H1 (cell line): ENCODE measurements around the gene CRBN. TPM values are rescaled to one million over a fixed set of nuclear protein-coding genes. Genes with fewer than 3 reads are reported as not detected.

Experiments
- CTCF ChIA-PET: fragments of 300-600 bp; sonication (Branson Sonifier 250); formaldehyde crosslinking; loops from one replicate; lab custom pipeline; 2021; ENCODE audit not compliant: partially characterized antibody; lab: Charles Lee
- POLR2A ChIA-PET: fragments of 300-600 bp; sonication (Branson Sonifier 250); formaldehyde crosslinking; loops from one replicate; lab custom pipeline; 2021; ENCODE audit warnings: inconsistent platforms; ENCODE audit not compliant: partially characterized antibody; lab: Charles Lee
- DNase-seq, 2 experiments: peaks; one replicate each; pipeline versions ENCODE4 v3.0.0 to v3.0.0-alpha.2; 2010 to 2022; ENCODE audit warnings: low spot score in 2 of 2, low read depth in 1 of 2, mixed read lengths in 1 of 2
- FAIRE-seq: peaks from 2 replicates; lab custom pipeline; 2011; peaks lifted over from hg19 to GRCh38; lab: Jason Lieb, UNC
- H2AFZ ChIP-seq: 2 replicates; pipeline ENCODE4 v1.8.1; 2012; ENCODE audit warnings: low read length, inconsistent platforms
- H2AK5ac ChIP-seq: 2 replicates; pipeline ENCODE4 v1.6.1; 2013; ENCODE audit warnings: low read depth, low read length
- H2BK120ac ChIP-seq: replicated peaks from 2 replicates; pipeline ENCODE3; 2013; ENCODE audit warnings: low read depth, low read length, inconsistent platforms
- H2BK12ac ChIP-seq: 2 replicates; pipeline ENCODE4 v1.6.1; 2013; ENCODE audit warnings: low read depth, low read length
- H2BK15ac ChIP-seq: 2 replicates; pipeline ENCODE4 v1.6.1; 2013; ENCODE audit warnings: low read length
- H2BK20ac ChIP-seq: 2 replicates; pipeline ENCODE4 v1.6.1; 2013; ENCODE audit warnings: low read length
- H2BK5ac ChIP-seq: 2 replicates; pipeline ENCODE4 v1.6.1; 2013; ENCODE audit warnings: low read depth, low read length
- H3K14ac ChIP-seq: 2 replicates; pipeline ENCODE4 v1.6.1; 2013; ENCODE audit warnings: inconsistent platforms; ENCODE audit not compliant: insufficient read length
- H3K18ac ChIP-seq: 2 replicates; pipeline ENCODE4 v1.6.1; 2013; ENCODE audit warnings: low read length; ENCODE audit errors: extremely low read depth
- H3K23ac ChIP-seq: 2 replicates; pipeline ENCODE4 v1.6.1; 2013; ENCODE audit warnings: inconsistent platforms; ENCODE audit not compliant: insufficient read length
- H3K23me2 ChIP-seq: 2 replicates; pipeline ENCODE4 v1.6.1; 2013; ENCODE audit warnings: low read depth, low read length
- H3K27ac ChIP-seq: 2 replicates; pipeline ENCODE4 v1.6.1; 2011; ENCODE audit warnings: low read depth, low read length, inconsistent platforms
- H3K27me3 ChIP-seq, 4 experiments: replicated peaks in 1 of 4; 1 replicate in 1 of 4; 2 replicates in 3 of 4; pipeline versions ENCODE4 v1.6.1 to v1.8.1; 2011 to 2013; ENCODE audit warnings: low read length in 3 of 4, mild to moderate bottlenecking in 3 of 4, inconsistent platforms in 2 of 4, mixed read lengths in 2 of 4, moderate library complexity in 1 of 4; ENCODE audit not compliant: control insufficient read depth in 3 of 4, insufficient read depth in 3 of 4; ENCODE audit errors: extremely low read depth in 1 of 4
- H3K36me3 ChIP-seq, 4 experiments: 2 replicates each; pipeline versions ENCODE4 v1.6.1 to v1.8.1; 2011 to 2013; ENCODE audit warnings: mild to moderate bottlenecking in 4 of 4, low read length in 3 of 4, moderate library complexity in 2 of 4, control low read depth in 1 of 4, inconsistent platforms in 1 of 4; ENCODE audit not compliant: insufficient read depth in 4 of 4, control insufficient read depth in 2 of 4
- H3K4ac ChIP-seq: replicated peaks from 2 replicates; pipeline ENCODE3; 2013; ENCODE audit warnings: low read length, low read depth, mixed read lengths, inconsistent platforms; ENCODE audit not compliant: insufficient read length
- H3K4me1 ChIP-seq, 4 experiments: replicated peaks in 1 of 4; 1 replicate in 1 of 4; 2 replicates in 3 of 4; pipeline versions ENCODE4 v1.6.1 to v1.8.1; 2011 to 2013; ENCODE audit warnings: low read length in 3 of 4, inconsistent platforms in 2 of 4, mixed read lengths in 1 of 4; ENCODE audit not compliant: insufficient read depth in 4 of 4, control insufficient read depth in 3 of 4
- H3K4me2 ChIP-seq, 2 experiments: 2 replicates each; pipeline versions ENCODE4 v1.6.1 to v1.8.1; 2011 to 2013; ENCODE audit warnings: low read depth in 2 of 2, low read length in 2 of 2, control low read depth in 1 of 2, inconsistent platforms in 1 of 2, mild to moderate bottlenecking in 1 of 2; ENCODE audit not compliant: insufficient read depth in 1 of 2
- H3K4me3 ChIP-seq, 4 experiments: fragments of 200-600, 300-600 bp in 1 of 4; sonication (generic), shearing (Covaris generic), sonication (Bioruptor Twin) in 1 of 4; 2 replicates each; pipeline versions ENCODE4 v1.5.1 to v1.8.1; 2011 to 2016; ENCODE audit warnings: low read length in 4 of 4, low read depth in 3 of 4, control low read depth in 2 of 4, inconsistent platforms in 2 of 4, mild to moderate bottlenecking in 2 of 4, mixed read lengths in 1 of 4, moderate library complexity in 1 of 4; ENCODE audit not compliant: insufficient read depth in 2 of 4; ENCODE audit errors: extremely low read depth in 1 of 4
- H3K56ac ChIP-seq: replicated peaks from 2 replicates; pipeline ENCODE3; 2013; ENCODE audit warnings: low read depth, mild to moderate bottlenecking, mixed read lengths, low read length, inconsistent platforms; ENCODE audit not compliant: insufficient read length
- H3K79me1 ChIP-seq: 2 replicates; pipeline ENCODE4 v1.6.1; 2013; ENCODE audit warnings: low read depth, low read length, control low read depth
- H3K79me2 ChIP-seq, 2 experiments: 2 replicates each; pipeline versions ENCODE4 v1.6.1 to v1.8.1; 2012 to 2013; ENCODE audit warnings: low read length in 2 of 2, mild to moderate bottlenecking in 2 of 2, inconsistent platforms in 1 of 2; ENCODE audit not compliant: insufficient read depth in 2 of 2, control insufficient read depth in 1 of 2
- H3K9ac ChIP-seq, 4 experiments: replicated peaks in 1 of 4; 1 replicate in 1 of 4; 2 replicates in 3 of 4; pipeline versions ENCODE4 v1.6.1 to v1.8.1; 2011 to 2013; ENCODE audit warnings: low read depth in 3 of 4, low read length in 3 of 4, control low read depth in 2 of 4, mild to moderate bottlenecking in 2 of 4, moderate library complexity in 2 of 4, inconsistent platforms in 1 of 4; ENCODE audit errors: extremely low read depth in 1 of 4
- H3K9me3 ChIP-seq, 2 experiments: 2 replicates each; pipeline versions ENCODE4 v1.6.1 to v1.8.1; 2012 to 2013; ENCODE audit warnings: mild to moderate bottlenecking in 2 of 2, moderate library complexity in 2 of 2, control low read depth in 1 of 2, inconsistent platforms in 1 of 2, low read depth in 1 of 2, low read length in 1 of 2, mixed read lengths in 1 of 2; ENCODE audit not compliant: insufficient read depth in 2 of 2
- H4K20me1 ChIP-seq, 2 experiments: replicated peaks in 1 of 2; 2 replicates each; pipeline versions ENCODE3 to v1.8.1; 2011 to 2013; ENCODE audit warnings: inconsistent platforms in 2 of 2, low read length in 2 of 2, mild to moderate bottlenecking in 1 of 2; ENCODE audit not compliant: insufficient read depth in 2 of 2, control insufficient read depth in 1 of 2
- H4K5ac ChIP-seq: 2 replicates; pipeline ENCODE4 v1.6.1; 2013; ENCODE audit warnings: low read length, low read depth, mixed read lengths, inconsistent platforms; ENCODE audit not compliant: insufficient read length
- H4K8ac ChIP-seq: 2 replicates; pipeline ENCODE4 v1.8.0; 2013; ENCODE audit warnings: mild to moderate bottlenecking, moderate library complexity, low read length, inconsistent platforms; ENCODE audit not compliant: insufficient read depth; ENCODE audit errors: extremely low read depth
- H4K91ac ChIP-seq: replicated peaks from 2 replicates; pipeline ENCODE3; 2013; ENCODE audit warnings: low read length, mixed read lengths, inconsistent platforms; ENCODE audit not compliant: insufficient read length
- ASH2L ChIP-seq: fragments of 200-600, 300-600 bp; sonication (generic); IDR thresholded peaks from one replicate; pipeline ENCODE4 v1.7.1; 2017; ENCODE audit warnings: low read length
- CHD1 ChIP-seq: IDR thresholded peaks from 2 replicates; pipeline ENCODE4 v1.6.1; 2012; ENCODE audit warnings: low read depth, low read length, improper control_type of control experiment
- EZH2 ChIP-seq: fragments of 200-600 bp; sonication (generic); IDR thresholded peaks from 2 replicates; pipeline ENCODE4 v1.7.1; 2012; ENCODE audit warnings: low read depth, mild to moderate bottlenecking, moderate library complexity, low read length, inconsistent platforms; ENCODE audit not compliant: severe bottlenecking
- FOSL1 ChIP-seq: IDR thresholded peaks from 2 replicates; pipeline ENCODE4 v1.6.1; 2011; ENCODE audit warnings: mild to moderate bottlenecking, low read depth, low read length, moderate library complexity; ENCODE audit not compliant: insufficient read depth
- JUN ChIP-seq: IDR thresholded peaks from 2 replicates; pipeline ENCODE4 v1.6.1; 2011; ENCODE audit warnings: low read depth, mild to moderate bottlenecking, improper control_type of control experiment, low read length
- MAFK ChIP-seq: IDR thresholded peaks from 2 replicates; pipeline ENCODE4 v1.6.1; 2012; ENCODE audit warnings: low read depth, mild to moderate bottlenecking, improper control_type of control experiment, low read length
- RNF2 ChIP-seq: fragments of 200-900, 300-1000 bp; sonication (generic); IDR thresholded peaks from 2 replicates; pipeline ENCODE4 v1.7.1; 2016; ENCODE audit warnings: borderline replicate concordance, low read depth, mild to moderate bottlenecking, antibody characterized with exemption, low read length; ENCODE audit not compliant: poor library complexity, severe bottlenecking; ENCODE audit errors: missing control alignments
- WGBS, 2 experiments: shearing (Covaris generic) in 1 of 2; methylation state at CpG; one replicate each; pipeline versions ENCODE4 v1.1.6 to v1.1.7; 2013 to 2015; ENCODE audit warnings: low lambda C conversion rate in 2 of 2, mixed read lengths in 2 of 2, inconsistent platforms in 1 of 2, low coverage in 1 of 2, missing lambda C conversion rate in 1 of 2; ENCODE audit not compliant: insufficient replicate concordance in 2 of 2, insufficient coverage in 1 of 2, insufficient read length in 1 of 2; ENCODE audit errors: extremely low coverage in 1 of 2, missing lambda C conversion rate in 1 of 2; 5-methylcytosine and 5-hydroxymethylcytosine counted together
- polyA plus RNA-seq, 7 experiments: library from polyadenylated mRNA; depleted of rRNA in 3 of 7; stranded (reverse) in 5 of 7; unstranded in 2 of 7; fragments of >200 nt in 5 of 7; fragments of 200-250 nt in 2 of 7; gene quantifications; 1 replicate in 5 of 7; 2 replicates in 1 of 7; 4 replicates in 1 of 7; pipeline versions ENCODE4 v1.2.1 to v1.2.3, GENCODE V29; 2011 to 2013; ENCODE audit warnings: missing spikeins in 2 of 7, mixed read lengths in 2 of 7
- total RNA-seq: library from RNA; stranded (reverse); fragmentation: NEBNext Ultra II Directional; extraction: Animal tissue kit (Norgen Biotek cat#: 25700); gene quantifications from 2 replicates; pipeline ENCODE4 v1.2.1, GENCODE V29; 2021
- TF ChIP-seq, protein P1 (sequence below): IDR thresholded peaks from 2 replicates; pipeline ENCODE4 v1.6.1; 2012; ENCODE audit warnings: inconsistent platforms

The CRBN gene
- total and polyA plus RNA-seq, 2 of the 8 experiments (the other 6 are each of a cell fraction or from before 2014, with no cell fraction given) = 13.4 to 30.3 TPM

DNA sequence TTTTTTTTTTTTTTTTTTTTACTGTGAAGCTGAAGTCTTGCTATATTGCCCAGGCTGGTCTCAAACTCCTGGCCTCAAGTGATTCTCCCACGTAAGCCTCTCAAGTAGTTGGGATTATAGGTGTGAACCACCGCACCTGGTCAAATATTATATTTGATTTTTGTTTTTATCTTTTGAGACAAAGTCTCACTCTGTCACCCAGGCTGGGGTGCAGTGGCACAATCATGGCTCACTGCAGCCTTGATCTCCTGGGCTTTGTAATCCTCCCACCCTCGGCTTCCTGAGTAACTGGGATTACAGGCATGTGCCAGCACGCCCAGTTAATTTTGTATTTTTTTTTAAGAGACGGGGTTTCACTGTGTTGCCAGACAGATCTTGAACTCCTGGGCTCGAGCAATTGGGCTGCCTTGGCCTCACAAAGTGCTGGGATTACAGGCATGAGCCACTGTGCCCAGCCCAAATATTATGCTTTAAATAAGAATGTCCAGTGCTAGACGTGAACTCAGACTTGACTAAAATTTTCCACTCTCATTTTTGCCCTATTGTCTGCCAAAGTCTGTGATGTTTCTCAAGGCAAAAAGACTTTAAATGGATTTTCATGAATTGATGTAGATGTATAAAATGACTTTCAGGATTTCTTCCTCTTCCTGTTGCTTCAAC lies 33.4 kb upstream of the CRBN start:
- FAIRE-seq = no peak
- no peak overlapping the region for H3K23ac ChIP-seq
- H3K18ac ChIP-seq = no peak overlapping the region
- no peak overlapping the region for H2BK20ac ChIP-seq
- 89% methylated on average over 7 of the region's 7 CpGs; no CpG with 5 or more reads in 1 of the 2 experiments for WGBS, 2 experiments
- H3K56ac ChIP-seq = no peak overlapping the region
- no peaks in the 10 kb centered on the region for H3K27me3 ChIP-seq
- H2AK5ac ChIP-seq = no peak overlapping the region
- H3K79me1 ChIP-seq = no peaks in the 10 kb centered on the region
- H3K14ac ChIP-seq = no peak overlapping the region
- H2BK120ac ChIP-seq = no peak overlapping the region
- ChIA-PET CTCF (interaction anchor here (0.6 to 4.4 kb wide), 2 partner anchors 13 to 217 kb away, joined by 3 to 33 read pairs; no protein-coding TSS in a partner anchor), POLR2A (no interaction called here)
- H3K4ac ChIP-seq = no peak overlapping the region
- no peak overlapping the region for H3K4me2 ChIP-seq
- no peaks in the 10 kb centered on the region for H3K9me3 ChIP-seq
- no peak overlapping the region for H2BK5ac ChIP-seq
- H4K8ac ChIP-seq = no peak overlapping the region
- no peaks in the 10 kb centered on the region for H3K4me1 ChIP-seq
- no peaks in the 10 kb centered on the region for H4K20me1 ChIP-seq
- no peak overlapping the region for H2BK12ac ChIP-seq
- no peak overlapping the region for H4K91ac ChIP-seq
- H4K5ac ChIP-seq = no peak overlapping the region
- no peak overlapping the region for H2BK15ac ChIP-seq
- no peak overlapping the region for H3K27ac ChIP-seq
- no peak for DNase-seq
- no peak overlapping the region for H3K9ac ChIP-seq
- no peak overlapping the region for H3K4me3 ChIP-seq
- no peaks in the 10 kb centered on the region for H3K36me3 ChIP-seq
- TF ChIP-seq FOSL1 = no peak
- TF ChIP-seq EZH2 = no peak
- no peak for TF ChIP-seq JUN
- no peak for TF ChIP-seq RNF2
- TF ChIP-seq ASH2L = no peak
- no peak for TF ChIP-seq MAFK
- TF ChIP-seq CHD1 = no peak
- TF ChIP-seq, protein P1, sequence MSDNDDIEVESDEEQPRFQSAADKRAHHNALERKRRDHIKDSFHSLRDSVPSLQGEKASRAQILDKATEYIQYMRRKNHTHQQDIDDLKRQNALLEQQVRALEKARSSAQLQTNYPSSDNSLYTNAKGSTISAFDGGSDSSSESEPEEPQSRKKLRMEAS = no peak
- no peak overlapping the region for H2AFZ ChIP-seq
- no peaks in the 10 kb centered on the region for H3K23me2 ChIP-seq
- no peaks in the 10 kb centered on the region for H3K79me2 ChIP-seq
